Nephron (organoid): ENCODE measurements around the gene CFAP61.

ENCODE experiments used
- H3K27ac Mint-ChIP-seq, 3 experiments: 2 replicates each; pipeline ENCODE4 v1.8.0; 2020; ENCODE audit warnings: mixed read lengths in 3 of 3, mild to moderate bottlenecking in 2 of 3, moderate library complexity in 1 of 3
- H3K27me3 Mint-ChIP-seq: 2 replicates; pipeline ENCODE4 v1.8.0; 2021; ENCODE audit warnings: low read depth, mild to moderate bottlenecking, moderate library complexity, mixed read lengths
- H3K36me3 Mint-ChIP-seq: 2 replicates; pipeline ENCODE4 v1.8.0; 2020; ENCODE audit warnings: low read depth, mixed read lengths
- H3K4me1 Mint-ChIP-seq: 2 replicates; pipeline ENCODE4 v1.8.0; 2020; ENCODE audit warnings: mixed read lengths
- H3K4me3 Mint-ChIP-seq, 3 experiments: 2 replicates each; pipeline ENCODE4 v1.8.0; 2020; ENCODE audit warnings: mild to moderate bottlenecking in 3 of 3, mixed read lengths in 3 of 3, moderate library complexity in 2 of 3
- H3K9me3 Mint-ChIP-seq: 2 replicates; pipeline ENCODE4 v1.8.0; 2020; ENCODE audit warnings: mixed read lengths
- TF ChIP-seq, protein P1 (sequence below), 3 experiments: fragments of 200-600 bp; sonication (generic); IDR thresholded peaks; one replicate each; pipeline ENCODE4 v1.5.0; 2021; ENCODE audit warnings: antibody characterized with exemption in 3 of 3; ENCODE audit not compliant: unreplicated experiment in 3 of 3

CFAP61 gene

DNA sequence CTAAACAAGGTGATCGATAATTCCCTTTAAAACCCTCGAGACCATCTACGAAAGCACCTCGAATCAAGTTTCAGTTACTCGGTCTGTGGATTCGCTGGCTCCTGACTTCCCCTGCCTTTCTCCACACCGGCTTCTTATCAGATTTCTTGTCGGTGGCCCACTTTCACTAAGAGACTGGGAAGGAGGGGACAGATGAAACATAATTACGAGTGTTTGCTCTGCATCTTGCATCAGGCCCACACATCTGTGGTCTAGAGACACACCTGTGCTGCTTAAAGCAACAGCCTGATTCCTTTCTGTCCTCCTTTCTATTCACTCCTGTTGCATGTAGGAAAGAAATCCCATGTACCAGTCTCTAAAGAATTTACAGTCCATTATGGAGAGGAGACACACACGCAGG is 353.3 kb downstream of the CFAP61 start:
- H3K9me3 Mint-ChIP-seq: no peaks in the 10 kb centered on the region
- no peak overlapping the region for H3K27ac Mint-ChIP-seq
- H3K36me3 Mint-ChIP-seq: no peaks in the 10 kb centered on the region
- H3K4me3 Mint-ChIP-seq: no peak overlapping the region
- peaks cover 29% of the 10 kb centered on the region for H3K27me3 Mint-ChIP-seq
- H3K4me1 Mint-ChIP-seq: peaks cover 39% of the 10 kb centered on the region
- TF ChIP-seq, protein P1, sequence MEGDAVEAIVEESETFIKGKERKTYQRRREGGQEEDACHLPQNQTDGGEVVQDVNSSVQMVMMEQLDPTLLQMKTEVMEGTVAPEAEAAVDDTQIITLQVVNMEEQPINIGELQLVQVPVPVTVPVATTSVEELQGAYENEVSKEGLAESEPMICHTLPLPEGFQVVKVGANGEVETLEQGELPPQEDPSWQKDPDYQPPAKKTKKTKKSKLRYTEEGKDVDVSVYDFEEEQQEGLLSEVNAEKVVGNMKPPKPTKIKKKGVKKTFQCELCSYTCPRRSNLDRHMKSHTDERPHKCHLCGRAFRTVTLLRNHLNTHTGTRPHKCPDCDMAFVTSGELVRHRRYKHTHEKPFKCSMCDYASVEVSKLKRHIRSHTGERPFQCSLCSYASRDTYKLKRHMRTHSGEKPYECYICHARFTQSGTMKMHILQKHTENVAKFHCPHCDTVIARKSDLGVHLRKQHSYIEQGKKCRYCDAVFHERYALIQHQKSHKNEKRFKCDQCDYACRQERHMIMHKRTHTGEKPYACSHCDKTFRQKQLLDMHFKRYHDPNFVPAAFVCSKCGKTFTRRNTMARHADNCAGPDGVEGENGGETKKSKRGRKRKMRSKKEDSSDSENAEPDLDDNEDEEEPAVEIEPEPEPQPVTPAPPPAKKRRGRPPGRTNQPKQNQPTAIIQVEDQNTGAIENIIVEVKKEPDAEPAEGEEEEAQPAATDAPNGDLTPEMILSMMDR (IDR thresholded peaks at IDR 0.05; ENCODE audit: unreplicated experiment in 3 of 3): no peak

DNA sequence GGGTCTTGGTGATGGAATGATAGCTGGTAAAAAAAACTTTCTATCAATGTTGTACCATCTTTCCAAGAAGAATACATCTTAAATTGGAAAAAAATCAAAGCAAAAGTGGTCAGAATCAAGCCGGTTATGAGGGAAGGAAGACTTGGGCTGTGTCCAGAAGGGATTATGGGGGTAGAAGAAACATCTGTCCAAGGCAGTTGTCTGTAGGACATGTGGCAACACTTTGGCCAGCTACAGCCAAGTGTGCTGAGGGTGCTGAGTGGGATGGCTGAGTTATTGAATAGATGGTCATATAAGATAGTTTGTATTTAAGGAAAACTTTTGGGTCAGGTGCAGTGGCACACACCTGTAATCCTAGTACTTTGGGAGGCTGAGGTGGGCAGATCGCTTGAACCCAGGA is 354.0 kb downstream of the CFAP61 start:
- H3K36me3 Mint-ChIP-seq: no peaks in the 10 kb centered on the region
- H3K27me3 Mint-ChIP-seq: peaks cover 36% of the 10 kb centered on the region
- peaks cover 45% of the 10 kb centered on the region for H3K4me1 Mint-ChIP-seq
- TF ChIP-seq, protein P1 (IDR thresholded peaks at IDR 0.05; ENCODE audit: unreplicated experiment in 3 of 3): no peak
- H3K9me3 Mint-ChIP-seq: no peaks in the 10 kb centered on the region
- no peak overlapping the region for H3K4me3 Mint-ChIP-seq
- no peak overlapping the region for H3K27ac Mint-ChIP-seq

DNA sequence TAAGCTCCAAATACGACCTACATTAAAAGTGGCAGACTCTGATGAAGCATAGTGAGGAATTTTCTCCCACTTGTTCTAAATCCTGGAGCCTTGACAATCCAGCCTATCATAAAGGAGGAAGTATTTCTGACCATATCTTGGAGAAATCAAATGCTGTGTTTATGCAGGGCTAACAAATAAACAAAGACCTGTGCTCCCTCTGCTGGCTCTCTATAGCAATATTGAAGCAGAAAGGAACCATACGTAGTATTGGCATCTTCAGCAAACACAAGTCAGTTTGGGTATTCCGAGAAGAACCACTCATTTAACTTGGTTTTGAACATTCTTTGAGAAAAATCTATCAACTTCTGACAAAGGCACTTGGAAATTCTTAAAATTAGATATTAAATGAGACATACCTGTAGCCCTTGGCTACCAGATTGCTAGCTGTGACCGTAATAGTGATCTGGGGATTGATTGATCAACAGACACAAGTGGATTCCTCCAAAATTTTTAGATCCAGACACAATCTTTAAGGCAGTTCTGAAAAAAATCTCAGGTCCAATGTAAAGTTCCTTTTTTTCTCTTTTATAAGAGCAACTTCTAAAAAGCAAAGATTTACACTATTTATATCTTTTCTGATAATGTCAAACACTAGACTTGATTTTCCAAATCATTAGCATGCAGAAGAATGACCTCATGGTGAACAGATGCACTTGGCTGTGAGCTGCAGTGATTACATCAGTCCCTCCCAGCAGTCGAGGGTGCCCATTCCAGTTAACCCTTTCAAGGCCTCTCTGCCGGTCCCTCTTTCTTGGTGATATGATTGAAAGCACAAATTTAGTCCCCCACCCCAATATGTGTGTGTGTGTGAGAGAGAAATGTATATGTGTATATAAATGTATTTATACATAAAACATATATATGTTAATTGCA is 355.8 kb downstream of the CFAP61 start:
- Mint-ChIP-seq H3K9me3 (no peaks in the 10 kb centered on the region), H3K4me3 (no peak overlapping the region), H3K27ac (no peak overlapping the region), H3K36me3 (no peaks in the 10 kb centered on the region), H3K4me1 (peaks cover 64% of the 10 kb centered on the region), H3K27me3 (peaks cover 47% of the 10 kb centered on the region)
- TF ChIP-seq, protein P1 (IDR thresholded peaks at IDR 0.05; ENCODE audit: unreplicated experiment in 3 of 3): peak; percentile 18 to 46 (median 42)

DNA sequence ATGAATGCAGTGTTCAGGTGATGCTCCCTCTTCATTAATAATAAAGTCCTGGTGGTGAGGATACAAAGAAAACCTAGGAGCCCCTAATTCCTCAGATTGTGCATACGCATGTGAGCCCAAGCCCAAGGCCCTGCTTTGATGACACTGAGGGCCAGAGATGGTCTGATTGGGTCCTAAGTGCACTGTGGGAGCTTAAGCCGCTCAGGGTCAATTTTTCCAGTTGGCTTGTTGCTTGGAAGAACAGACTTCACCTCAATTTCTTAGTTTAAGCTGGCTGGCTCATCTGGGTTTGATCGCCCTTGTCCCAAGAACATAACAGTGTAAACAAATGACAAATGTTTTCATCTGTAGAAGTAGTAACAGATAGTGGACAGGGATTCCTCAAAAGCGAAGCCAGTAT is 357.0 kb downstream of the CFAP61 start:
- Mint-ChIP-seq H3K36me3 (no peaks in the 10 kb centered on the region), H3K9me3 (no peaks in the 10 kb centered on the region), H3K4me1 (peaks cover 69% of the 10 kb centered on the region), H3K27ac (no peak overlapping the region), H3K4me3 (no peak overlapping the region), H3K27me3 (peaks cover 57% of the 10 kb centered on the region)
- TF ChIP-seq, protein P1 (IDR thresholded peaks at IDR 0.05; ENCODE audit: unreplicated experiment in 3 of 3): no peak
